ENCODE results near the gene ERICH4.

DNA sequence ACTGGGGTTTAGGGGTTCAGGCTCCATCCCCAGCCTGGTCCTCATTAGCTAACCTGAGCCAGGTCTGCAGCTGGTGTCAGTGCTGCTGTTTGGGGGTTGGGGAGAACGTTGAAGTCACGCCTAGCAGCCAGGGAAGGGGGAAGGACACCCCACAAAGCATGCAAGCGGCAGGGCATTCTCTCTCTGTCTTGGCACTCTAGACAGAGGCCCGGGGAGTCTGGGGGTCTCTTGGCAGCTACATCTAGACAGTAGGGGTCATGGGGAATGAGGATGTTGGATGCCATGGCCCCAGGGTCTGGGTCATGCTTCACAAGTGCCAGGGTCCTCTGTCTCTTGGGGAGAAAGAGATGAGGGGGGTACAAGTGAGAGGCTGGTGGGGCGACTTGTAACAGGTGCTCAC, 2.6 kb downstream of the ERICH4 start:
- no peak for TF ChIP-seq RAD21 (IDR thresholded peaks at IDR 0.05; ENCODE audit: low read length)
- TF ChIP-seq, protein P1, sequence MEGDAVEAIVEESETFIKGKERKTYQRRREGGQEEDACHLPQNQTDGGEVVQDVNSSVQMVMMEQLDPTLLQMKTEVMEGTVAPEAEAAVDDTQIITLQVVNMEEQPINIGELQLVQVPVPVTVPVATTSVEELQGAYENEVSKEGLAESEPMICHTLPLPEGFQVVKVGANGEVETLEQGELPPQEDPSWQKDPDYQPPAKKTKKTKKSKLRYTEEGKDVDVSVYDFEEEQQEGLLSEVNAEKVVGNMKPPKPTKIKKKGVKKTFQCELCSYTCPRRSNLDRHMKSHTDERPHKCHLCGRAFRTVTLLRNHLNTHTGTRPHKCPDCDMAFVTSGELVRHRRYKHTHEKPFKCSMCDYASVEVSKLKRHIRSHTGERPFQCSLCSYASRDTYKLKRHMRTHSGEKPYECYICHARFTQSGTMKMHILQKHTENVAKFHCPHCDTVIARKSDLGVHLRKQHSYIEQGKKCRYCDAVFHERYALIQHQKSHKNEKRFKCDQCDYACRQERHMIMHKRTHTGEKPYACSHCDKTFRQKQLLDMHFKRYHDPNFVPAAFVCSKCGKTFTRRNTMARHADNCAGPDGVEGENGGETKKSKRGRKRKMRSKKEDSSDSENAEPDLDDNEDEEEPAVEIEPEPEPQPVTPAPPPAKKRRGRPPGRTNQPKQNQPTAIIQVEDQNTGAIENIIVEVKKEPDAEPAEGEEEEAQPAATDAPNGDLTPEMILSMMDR (IDR thresholded peaks at IDR 0.05): no peak
- TF ChIP-seq PBX3 (IDR thresholded peaks at IDR 0.05): no peak
- TF ChIP-seq CHD2 (IDR thresholded peaks at IDR 0.05; ENCODE audit: low read length, partially characterized antibody): no peak
- no peak for TF ChIP-seq GABPA (IDR thresholded peaks at IDR 0.05; ENCODE audit: low read depth)
- TF ChIP-seq ELF1 (IDR thresholded peaks at IDR 0.05): no peak
- TF ChIP-seq NFIC (IDR thresholded peaks at IDR 0.05; ENCODE audit: borderline replicate concordance): no peak
- TF ChIP-seq POLR2AphosphoS5 (IDR thresholded peaks at IDR 0.05; ENCODE audit: low read depth, low read length): no peak
- TF ChIP-seq JUND (IDR thresholded peaks at IDR 0.05): no peak
- no peak for TF ChIP-seq USF2 (IDR thresholded peaks at IDR 0.05; ENCODE audit: borderline replicate concordance, low read depth, low read length)
- no peak for TF ChIP-seq EP300 (IDR thresholded peaks at IDR 0.05; ENCODE audit: borderline replicate concordance in 1 of 2, low read depth in 1 of 2, low read length in 1 of 2)
- no peak for TF ChIP-seq FOXJ3 (CRISPR knock-in tag; IDR thresholded peaks at IDR 0.05)

Measured in SK-N-SH (cell line).